Ishikawa (cell line): Measurements from ENCODE around the gene SMYD4.

Experiments used
- CEBPB ChIP-seq: IDR thresholded peaks from 2 replicates; pipeline ENCODE4 v1.6.1; 2012
- CREB1 ChIP-seq: IDR thresholded peaks from 2 replicates; pipeline ENCODE4 v1.6.1; 2012; ENCODE audit warnings: low read depth
- EP300 ChIP-seq: IDR thresholded peaks from 2 replicates; pipeline ENCODE4 v1.6.1; 2012; ENCODE audit warnings: borderline replicate concordance
- FOXM1 ChIP-seq: IDR thresholded peaks from 2 replicates; pipeline ENCODE4 v1.6.1; 2012; ENCODE audit warnings: low read depth, borderline replicate concordance
- NFIC ChIP-seq: IDR thresholded peaks from 2 replicates; pipeline ENCODE4 v1.6.1; 2012
- RAD21 ChIP-seq: IDR thresholded peaks from 2 replicates; pipeline ENCODE4 v1.6.1; 2012; ENCODE audit warnings: low read depth
- REST ChIP-seq: IDR thresholded peaks from 2 replicates; pipeline ENCODE4 v1.6.1; 2012; ENCODE audit warnings: low read depth, mild to moderate bottlenecking
- TAF1 ChIP-seq: IDR thresholded peaks from 2 replicates; pipeline ENCODE4 v1.6.1; 2012; ENCODE audit warnings: low read depth, mild to moderate bottlenecking
- TCF12 ChIP-seq: IDR thresholded peaks from 2 replicates; pipeline ENCODE4 v1.6.1; 2012; ENCODE audit warnings: low read depth
- TEAD4 ChIP-seq: IDR thresholded peaks from 2 replicates; pipeline ENCODE4 v1.6.1; 2012
- YY1 ChIP-seq: IDR thresholded peaks from 2 replicates; pipeline ENCODE4 v1.6.1; 2012; ENCODE audit warnings: low read depth
- ZBTB7A ChIP-seq: IDR thresholded peaks from 2 replicates; pipeline ENCODE4 v1.6.1; 2012; ENCODE audit warnings: low read depth
- TF ChIP-seq, protein P1 (sequence below): IDR thresholded peaks from 2 replicates; pipeline ENCODE4 v1.6.1; 2012
- TF ChIP-seq, protein P2 (sequence below): IDR thresholded peaks from 2 replicates; pipeline ENCODE4 v1.6.1; 2012

- TF ChIP-seq EP300 (no peak), ZBTB7A (no peak), RAD21 (no peak), TEAD4 (no peak), TAF1 (no peak), REST (no peak), FOXM1 (no peak), CREB1 (no peak), NFIC (no peak), YY1 (no peak), TCF12 (no peak), CEBPB (no peak)
- TF ChIP-seq, protein P1, sequence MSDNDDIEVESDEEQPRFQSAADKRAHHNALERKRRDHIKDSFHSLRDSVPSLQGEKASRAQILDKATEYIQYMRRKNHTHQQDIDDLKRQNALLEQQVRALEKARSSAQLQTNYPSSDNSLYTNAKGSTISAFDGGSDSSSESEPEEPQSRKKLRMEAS, result no peak
- TF ChIP-seq, protein P2, sequence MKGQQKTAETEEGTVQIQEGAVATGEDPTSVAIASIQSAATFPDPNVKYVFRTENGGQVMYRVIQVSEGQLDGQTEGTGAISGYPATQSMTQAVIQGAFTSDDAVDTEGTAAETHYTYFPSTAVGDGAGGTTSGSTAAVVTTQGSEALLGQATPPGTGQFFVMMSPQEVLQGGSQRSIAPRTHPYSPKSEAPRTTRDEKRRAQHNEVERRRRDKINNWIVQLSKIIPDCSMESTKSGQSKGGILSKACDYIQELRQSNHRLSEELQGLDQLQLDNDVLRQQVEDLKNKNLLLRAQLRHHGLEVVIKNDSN, result no peak
These were observed 67.3 kb downstream of the SMYD4 start for GRCh38 chr17:1762233-1762900.
